ENCODE measurements around the gene CIDEC. TPM values are rescaled to one million over a fixed set of nuclear protein-coding genes. Genes with fewer than 3 reads are reported as not detected.

The CIDEC gene
- total and polyA plus RNA-seq, 12 donors = 0.27 to 25.3 (median 4.7) TPM; not detected in 1

GRCh38 chr3:9893739-9894138 lies 13.7 kb upstream of the CIDEC start:
- peaks cover 3 to 40% (median 16%) of the 10 kb centered on the region in 9 donors for H3K4me1 ChIP-seq
- DNase-seq = no peak
- no peak for ATAC-seq
- 89 to 93% methylated on average over 1 of the region's 1 CpG for WGBS, 2 donors
- intact Hi-C loops (cut with DNase I) = no loop called here
- H3K27me3 ChIP-seq = no peaks in the 10 kb centered on the region
- H3K27ac ChIP-seq = peak overlapping the region in 1 of 10 donors; percentile 4
- no peak overlapping the region for H3K4me3 ChIP-seq
- H3K36me3 ChIP-seq = peaks cover 0 to 21% (median 0%) of the 10 kb centered on the region in 9 donors
- no peaks in the 10 kb centered on the region for H3K9me3 ChIP-seq
- TF ChIP-seq CTCF (IDR thresholded peaks at IDR 0.05) = no peak

- ATAC-seq = no peak
- WGBS, 2 donors = 9 to 10% methylated on average over 12 of the region's 12 CpGs
- intact Hi-C loops (cut with DNase I) = loop anchor here in 1 of 10 donors (2.0 kb wide), 1 partner anchor 42 kb away; the partner anchor contains the start of gene CRELD1
Observed at GRCh38 chr3:9891072-9891622, 11.1 kb upstream of the CIDEC start.

GRCh38 chr3:9890249-9891071 lies 10.4 kb upstream of the CIDEC start, which contains the start of gene JAGN1:
JAGN1 (plus strand) TSS chr3:9890610; CDS start chr3:9890723, 113 bp downstream.
- peak in 5 of 9 donors; percentile 4 to 20 (median 11) for TF ChIP-seq CTCF (IDR thresholded peaks at IDR 0.05)
- Histone ChIP-seq H3K4me3 (peak within 1 kb of the TSS; percentile 61 to 99 (median 94)), H3K36me3 (peaks cover 0 to 21% (median 0%) of the 10 kb centered on the region in 9 donors), H3K27ac (peak within 1 kb of the TSS; percentile 86 to 99 (median 96)), H3K4me1 (peaks cover 3 to 34% (median 16%) of the 10 kb centered on the region in 9 donors), H3K9me3 (no peaks in the 10 kb centered on the region), H3K27me3 (no peaks in the 10 kb centered on the region)
- DNase-seq = peak; percentile 91 to 92
- peak; percentile 98 to 99 (median 98) for ATAC-seq
- intact Hi-C loops (cut with DNase I) = loop anchor here in 1 of 10 donors (2.0 kb wide), 1 partner anchor 42 kb away; the partner anchor contains the start of gene CRELD1
- 0 to 1% methylated on average over 60 to 62 of the region's 62 CpGs for WGBS, 2 donors

More at GRCh38 chr3:9891072-9891622, 11.1 kb upstream of the CIDEC start:
- no peak for TF ChIP-seq CTCF (IDR thresholded peaks at IDR 0.05)
- Histone ChIP-seq H3K4me1 (peaks cover 3 to 34% (median 16%) of the 10 kb centered on the region in 9 donors), H3K27me3 (no peaks in the 10 kb centered on the region), H3K9me3 (no peaks in the 10 kb centered on the region), H3K27ac (peak overlapping the region; percentile 86 to 99 (median 96)), H3K4me3 (peak overlapping the region; percentile 61 to 99 (median 94)), H3K36me3 (peaks cover 0 to 21% (median 0%) of the 10 kb centered on the region in 9 donors)
- no peak for DNase-seq

GRCh38 chr3:9889405-9889804 lies 9.4 kb upstream of the CIDEC start:
- H3K4me3 ChIP-seq = no peak overlapping the region
- no peak for TF ChIP-seq CTCF (IDR thresholded peaks at IDR 0.05)
- no peak overlapping the region for H3K27ac ChIP-seq
- 81 to 86% methylated on average over 5 of the region's 5 CpGs for WGBS, 2 donors
- no peaks in the 10 kb centered on the region for H3K27me3 ChIP-seq
- peaks cover 3 to 32% (median 16%) of the 10 kb centered on the region in 9 donors for H3K4me1 ChIP-seq
- no peaks in the 10 kb centered on the region for H3K9me3 ChIP-seq
- intact Hi-C loops (cut with DNase I) = no loop called here
- peaks cover 0 to 21% (median 0%) of the 10 kb centered on the region in 9 donors for H3K36me3 ChIP-seq
- ATAC-seq = no peak
- DNase-seq = no peak
